ENCODE results near the gene OR4C16.

GRCh38 chr11:55554169-55554568, 17.8 kb upstream of the OR4C16 start, which contains the start of gene OR4C15:
- TF ChIP-seq CTCF (IDR thresholded peaks at IDR 0.05) (no peak), EP300 (IDR thresholded peaks at IDR 0.05) (no peak), POLR2A (IDR thresholded peaks at IDR 0.05) (no peak), POLR2AphosphoS5 (IDR thresholded peaks at IDR 0.05) (no peak)
